ENCODE results near the gene S100A8.
A peak's percentile ranks its signal among the peaks of the same experiment; 100 is the strongest.
"Not testable (repeated sequence)": the region's sequence is repeated elsewhere in the genome, so short reads cannot be mapped to it uniquely, and the experiment has no call there.

Gene S100A8

DNA sequence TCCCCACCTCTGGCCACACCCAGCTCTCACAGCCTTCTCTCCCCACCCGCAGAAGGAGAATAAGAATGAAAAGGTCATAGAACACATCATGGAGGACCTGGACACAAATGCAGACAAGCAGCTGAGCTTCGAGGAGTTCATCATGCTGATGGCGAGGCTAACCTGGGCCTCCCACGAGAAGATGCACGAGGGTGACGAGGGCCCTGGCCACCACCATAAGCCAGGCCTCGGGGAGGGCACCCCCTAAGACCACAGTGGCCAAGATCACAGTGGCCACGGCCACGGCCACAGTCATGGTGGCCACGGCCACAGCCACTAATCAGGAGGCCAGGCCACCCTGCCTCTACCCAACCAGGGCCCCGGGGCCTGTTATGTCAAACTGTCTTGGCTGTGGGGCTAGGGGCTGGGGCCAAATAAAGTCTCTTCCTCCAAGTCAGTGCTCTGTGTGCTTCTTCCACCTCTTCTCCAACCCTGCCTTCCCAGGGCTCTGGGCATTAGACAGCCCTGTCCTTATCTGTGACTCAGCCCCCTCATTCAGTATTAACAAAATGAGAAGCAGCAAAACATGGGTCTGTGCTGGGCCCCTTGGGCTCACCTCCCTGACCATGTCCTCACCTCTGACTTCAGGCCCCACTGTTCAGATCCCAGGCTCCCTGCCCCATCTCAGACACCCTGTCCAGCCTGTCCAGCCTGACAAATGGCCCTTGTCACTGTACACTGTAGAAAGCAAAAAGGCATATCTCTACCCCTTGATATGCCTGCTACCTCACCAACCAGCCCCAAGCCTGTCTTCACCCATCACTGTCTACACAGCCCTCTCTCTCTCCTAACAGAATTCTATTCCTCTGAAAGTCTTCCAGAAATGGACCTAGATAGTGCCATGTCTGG is 30.0 kb downstream of the S100A8 start:
- no peak for DNase-seq

- no peak for DNase-seq
These were observed 30.7 kb downstream of the S100A8 start for GRCh38 chr1:153360190-153360589.

- no peak for DNase-seq
These were observed 31.6 kb downstream of the S100A8 start for GRCh38 chr1:153359241-153359640.

GRCh38 chr1:153358691-153358975 is 32.2 kb downstream of the S100A8 start:
- DNase-seq = no peak

DNA sequence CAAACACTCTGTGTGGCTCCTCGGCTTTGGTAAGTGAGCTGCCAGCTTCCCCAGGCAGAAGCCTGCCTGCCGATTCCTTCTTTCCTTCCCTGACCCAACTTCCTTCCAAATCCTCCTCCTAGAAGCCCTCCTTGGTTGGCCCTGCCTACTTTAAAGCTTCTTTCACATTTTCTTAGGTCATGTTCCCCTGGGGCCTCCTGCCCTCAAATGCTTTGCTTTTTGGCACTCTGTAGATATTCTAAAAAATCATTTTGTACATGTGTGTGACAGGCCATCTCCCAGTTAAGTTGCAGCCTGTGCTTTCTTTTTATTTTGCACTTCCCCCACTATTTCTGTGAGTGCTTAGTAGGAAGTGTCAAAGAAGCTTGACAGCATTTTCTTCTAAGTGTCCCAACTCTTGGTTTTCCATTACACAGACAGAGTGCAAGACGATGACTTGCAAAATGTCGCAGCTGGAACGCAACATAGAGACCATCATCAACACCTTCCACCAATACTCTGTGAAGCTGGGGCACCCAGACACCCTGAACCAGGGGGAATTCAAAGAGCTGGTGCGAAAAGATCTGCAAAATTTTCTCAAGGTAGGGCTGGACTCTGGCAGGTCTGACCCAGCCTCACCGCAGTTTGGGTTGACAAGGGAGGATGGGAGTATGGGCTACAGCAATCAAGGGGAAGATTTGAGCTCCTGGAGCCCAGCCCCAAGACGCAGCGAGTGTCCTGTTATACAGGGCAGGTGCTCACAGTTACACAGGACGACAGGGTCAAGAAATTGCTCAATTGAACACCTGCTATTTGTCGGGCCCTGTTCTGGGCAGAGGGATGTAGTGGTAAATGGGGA is 32.8 kb downstream of the S100A8 start, which contains the start of gene S100A9:
Gene S100A9 (plus strand): TSS at position 2 of the 838 bp plus-strand sequence. CDS start 430 bp downstream, at position 432.
- no peak for DNase-seq

DNA sequence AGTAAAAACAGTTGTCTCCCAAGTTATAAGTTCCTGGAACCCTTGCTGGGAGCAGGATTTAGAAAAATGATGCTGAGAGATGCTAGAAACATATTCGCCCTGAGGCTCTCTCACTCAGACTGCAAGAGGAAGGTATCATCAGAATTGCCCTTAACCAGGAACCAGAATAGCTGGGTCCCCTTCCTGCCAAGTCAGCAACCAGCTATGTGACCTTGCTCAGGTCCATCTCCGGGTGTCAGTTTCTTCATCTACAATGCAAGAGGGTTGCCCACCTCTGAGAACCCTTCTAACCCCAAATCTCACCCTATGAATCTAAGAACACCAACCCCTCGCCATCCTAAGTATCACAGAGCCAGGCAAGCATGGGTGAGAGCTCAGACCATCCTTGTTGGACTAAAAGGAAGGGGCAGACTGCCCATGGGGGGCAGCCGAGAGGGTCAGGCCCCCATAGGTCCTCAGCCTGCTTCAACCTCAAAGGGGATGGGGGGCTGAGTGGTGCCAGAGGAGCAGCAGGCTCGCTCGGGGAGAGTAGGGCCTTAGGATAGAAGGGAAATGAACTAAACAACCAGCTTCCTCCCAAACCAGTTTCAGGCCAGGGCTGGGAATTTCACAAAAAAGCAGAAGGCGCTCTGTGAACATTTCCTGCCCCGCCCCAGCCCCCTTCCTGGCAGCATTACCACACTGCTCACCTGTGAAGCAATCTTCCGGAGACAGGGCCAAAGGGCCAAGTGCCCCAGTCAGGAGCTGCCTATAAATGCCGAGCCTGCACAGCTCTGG is 33.6 kb downstream of the S100A8 start:
- no peak for DNase-seq

GRCh38 chr1:153356392-153357075 is 34.3 kb downstream of the S100A8 start:
- DNase-seq = no peak

- peak; percentile 39 to 66 for DNase-seq
These were observed 35.3 kb downstream of the S100A8 start for GRCh38 chr1:153355445-153356071.

- no peak for DNase-seq
These were observed 36.2 kb downstream of the S100A8 start for GRCh38 chr1:153354515-153355193.

DNA sequence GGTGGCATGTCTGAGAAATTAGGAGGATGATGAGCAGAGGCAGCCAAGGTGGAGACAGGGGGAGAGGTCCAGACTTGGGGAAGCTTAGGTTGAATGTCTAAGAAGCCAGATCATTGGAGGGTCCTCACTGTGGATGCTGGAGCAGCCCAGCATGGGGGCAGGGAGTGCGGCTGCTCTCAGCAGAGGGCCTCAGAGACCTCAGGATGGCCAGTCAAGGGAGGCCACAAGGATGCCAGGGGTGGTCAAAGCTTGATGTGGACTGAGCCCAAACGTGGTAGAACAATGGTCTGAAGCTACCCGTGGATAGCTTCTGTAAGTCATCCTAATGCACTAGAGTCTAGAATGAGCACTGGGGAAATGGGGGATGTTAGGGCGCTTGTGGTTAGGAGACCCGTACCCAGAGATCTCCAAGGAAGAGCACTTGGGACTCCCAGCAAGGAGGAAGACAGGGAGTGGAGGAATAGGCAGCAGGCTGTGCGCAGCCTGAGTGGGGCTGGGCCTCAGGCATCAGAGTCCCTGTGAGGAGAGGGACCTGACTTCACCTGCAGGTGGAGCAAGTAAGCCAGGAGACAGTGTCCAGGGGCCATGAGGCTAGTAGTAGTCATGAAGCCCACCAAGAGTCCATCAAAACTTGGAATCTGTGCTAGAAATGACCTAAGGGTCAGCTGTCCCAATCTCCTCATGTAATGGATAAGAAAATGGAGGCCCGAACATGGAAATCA is 37.5 kb downstream of the S100A8 start:
- peak in 1 of 2 experiments; percentile 25 for DNase-seq

GRCh38 chr1:153352523-153352922 is 38.4 kb downstream of the S100A8 start:
- peak; percentile 42 to 57 for DNase-seq

GRCh38 chr1:153350321-153350957 is 40.4 kb downstream of the S100A8 start:
- DNase-seq = no peak

GRCh38 chr1:153349363-153350320 is 41.2 kb downstream of the S100A8 start:
- DNase-seq = no peak

- DNase-seq = no peak
These were observed 42.1 kb downstream of the S100A8 start, which contains the start of gene PGLYRP4 for GRCh38 chr1:153348511-153349362. PGLYRP4 (minus strand) TSS chr1:153348841; CDS start chr1:153347932, 909 bp downstream.

DNA sequence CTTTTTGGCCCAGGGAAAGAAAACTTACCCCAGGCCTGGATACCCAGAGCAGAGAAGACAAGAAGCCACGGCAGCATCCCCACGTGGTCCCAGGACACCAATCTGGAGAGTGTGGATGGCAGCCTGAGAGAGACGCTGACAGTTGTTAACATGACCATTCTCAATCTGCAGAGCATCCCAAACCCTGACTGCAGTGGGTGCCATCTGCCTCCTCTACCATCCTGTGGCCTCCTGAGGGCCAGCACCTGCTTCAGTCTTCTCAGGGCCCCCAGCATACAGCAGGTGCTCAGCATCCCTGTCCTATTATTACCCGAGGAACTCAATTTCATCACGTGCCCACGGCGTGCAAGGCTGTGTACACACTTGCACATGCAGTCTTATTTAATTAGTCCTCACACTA is 43.0 kb downstream of the S100A8 start:
- no peak for DNase-seq

DNA sequence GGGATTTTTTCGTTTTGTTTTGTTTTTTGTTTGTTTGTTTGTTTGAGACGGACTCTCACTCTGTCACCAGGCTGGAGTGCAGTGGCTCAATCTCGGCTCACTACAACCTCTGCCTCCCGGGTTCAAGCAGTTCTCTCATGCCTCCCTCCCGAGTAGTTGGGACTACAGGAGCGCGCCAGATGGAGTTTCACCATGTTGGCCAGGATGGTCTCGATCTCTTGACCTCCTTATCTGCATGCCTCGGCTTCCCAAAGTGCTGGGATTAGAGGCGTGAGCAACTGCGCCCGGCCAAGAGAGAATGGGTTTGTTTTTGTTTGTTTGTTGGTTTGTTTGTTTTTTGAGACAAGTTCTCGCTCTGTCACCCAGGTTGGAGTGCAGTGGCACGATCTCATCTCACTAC is 43.8 kb downstream of the S100A8 start:
- not testable (repeated sequence) for DNase-seq

DNA sequence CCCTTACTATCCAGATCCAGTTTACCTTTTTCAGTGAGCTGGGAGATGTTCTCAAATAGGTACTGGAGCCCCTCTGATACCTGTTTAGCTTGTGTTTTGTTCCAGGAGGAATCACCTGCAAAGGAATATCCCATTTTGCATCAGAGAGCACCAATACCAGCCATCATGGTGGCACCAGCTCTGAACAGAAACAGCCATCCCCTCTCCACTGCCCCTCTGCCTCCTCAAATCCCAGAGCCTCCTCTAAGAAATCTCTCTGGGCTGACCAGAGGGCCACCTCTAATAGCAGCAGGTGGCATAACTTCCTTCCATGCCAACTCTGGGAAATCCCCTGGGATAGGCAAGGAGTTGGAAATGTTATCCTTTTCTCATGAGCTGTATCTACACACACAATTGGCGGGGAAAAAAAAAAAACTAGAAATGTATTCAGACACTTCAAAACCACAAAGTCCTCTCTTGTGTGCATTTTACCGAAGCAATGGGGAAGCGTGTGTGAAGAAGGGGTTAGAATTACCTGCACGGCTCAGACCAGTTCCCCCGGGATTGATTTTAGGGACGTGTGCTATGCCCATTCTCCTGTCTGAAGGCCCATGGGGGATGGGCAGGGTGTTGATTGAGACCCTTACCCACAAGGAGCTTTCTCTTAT is 44.7 kb downstream of the S100A8 start:
- DNase-seq = no peak
